GM19372 (cell line): ENCODE data around the gene FBXL2.
"Not testable (repeated sequence)": the region's sequence is repeated elsewhere in the genome, so short reads cannot be mapped to it uniquely, and the experiment has no call there.

Experiments
- ATAC-seq: cut with Tn5 transposase; IDR thresholded peaks from one replicate; pipeline ENCODE4 v1.9.1; 2021; ENCODE audit warnings: mild to moderate bottlenecking, low read depth, moderate library complexity; ENCODE audit not compliant: unreplicated experiment

FBXL2 gene

DNA sequence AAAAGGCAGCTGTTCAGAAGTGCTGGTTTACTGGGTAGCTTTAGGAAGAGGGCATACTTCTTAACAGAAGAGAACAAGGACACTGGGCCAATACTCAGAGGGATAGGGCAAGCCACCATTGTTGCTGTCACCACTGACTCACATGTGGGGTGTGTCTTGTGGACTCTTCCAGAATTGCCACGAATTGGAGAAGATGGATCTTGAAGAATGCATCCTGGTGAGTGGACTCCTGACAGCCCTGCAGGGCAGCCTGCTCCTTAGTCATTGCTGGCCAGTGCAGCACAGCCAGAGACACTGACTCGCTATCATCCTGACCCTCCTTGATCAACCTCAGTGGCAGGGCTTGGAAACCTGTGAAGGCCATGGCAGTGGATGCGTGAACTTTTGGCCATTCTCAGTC lies 100.7 kb downstream of the FBXL2 start:
- no peak for ATAC-seq

DNA sequence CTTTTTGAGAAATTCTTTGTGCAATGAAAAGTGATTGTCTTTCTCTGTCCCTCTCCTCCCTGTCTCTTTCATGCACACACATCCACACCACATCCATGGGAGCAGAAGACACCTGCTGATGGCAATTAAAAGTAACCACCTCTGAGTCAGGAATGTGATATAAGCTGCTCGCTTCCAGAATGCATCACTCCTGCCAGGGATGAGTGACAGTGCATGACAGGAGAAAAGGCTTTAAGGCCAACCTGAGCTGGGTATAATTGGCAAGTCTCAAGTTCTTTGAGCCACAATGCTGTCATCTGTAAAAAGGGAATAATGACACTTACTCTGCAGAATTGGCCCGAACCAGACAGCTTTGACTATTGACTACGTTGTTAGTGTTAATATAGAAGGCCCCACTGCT lies 103.4 kb downstream of the FBXL2 start:
- ATAC-seq, result no peak

DNA sequence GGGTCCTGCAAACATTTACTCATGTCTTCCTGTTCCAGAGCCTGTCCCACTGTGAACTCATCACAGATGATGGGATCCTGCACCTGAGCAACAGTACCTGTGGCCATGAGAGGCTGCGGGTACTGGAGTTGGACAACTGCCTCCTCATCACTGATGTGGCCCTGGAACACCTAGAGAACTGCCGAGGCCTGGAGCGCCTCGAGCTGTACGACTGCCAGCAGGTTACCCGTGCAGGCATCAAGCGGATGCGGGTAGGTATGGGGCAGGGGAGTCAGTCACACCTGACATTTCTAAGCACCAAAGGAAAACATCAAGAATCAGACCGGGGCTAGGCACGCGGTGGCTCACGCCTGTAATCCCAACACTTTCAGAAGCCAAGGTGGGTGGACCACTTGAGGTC lies 106.7 kb downstream of the FBXL2 start:
- ATAC-seq, result no peak

- no peak for ATAC-seq
These were observed 108.2 kb downstream of the FBXL2 start for GRCh38 chr3:33385423-33385822.

DNA sequence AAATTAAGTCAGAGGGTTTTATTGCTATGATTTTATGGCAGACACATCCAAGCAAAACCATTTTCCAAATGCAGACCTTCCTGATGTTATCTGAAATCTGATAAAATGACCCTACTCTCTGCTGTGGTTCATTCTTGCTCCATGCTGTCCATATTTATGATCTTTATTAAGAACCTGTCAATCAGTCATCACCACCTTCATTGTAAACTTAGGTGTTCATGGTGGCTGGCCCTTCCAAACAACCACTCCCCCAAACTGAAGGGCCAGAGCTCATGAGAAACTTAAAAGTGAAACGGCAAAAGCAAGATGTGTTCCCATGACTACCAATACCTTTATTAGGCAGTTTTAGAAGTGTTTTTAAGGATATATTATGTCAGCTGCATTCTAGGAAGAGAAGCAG lies 109.4 kb downstream of the FBXL2 start:
- ATAC-seq, result no peak

DNA sequence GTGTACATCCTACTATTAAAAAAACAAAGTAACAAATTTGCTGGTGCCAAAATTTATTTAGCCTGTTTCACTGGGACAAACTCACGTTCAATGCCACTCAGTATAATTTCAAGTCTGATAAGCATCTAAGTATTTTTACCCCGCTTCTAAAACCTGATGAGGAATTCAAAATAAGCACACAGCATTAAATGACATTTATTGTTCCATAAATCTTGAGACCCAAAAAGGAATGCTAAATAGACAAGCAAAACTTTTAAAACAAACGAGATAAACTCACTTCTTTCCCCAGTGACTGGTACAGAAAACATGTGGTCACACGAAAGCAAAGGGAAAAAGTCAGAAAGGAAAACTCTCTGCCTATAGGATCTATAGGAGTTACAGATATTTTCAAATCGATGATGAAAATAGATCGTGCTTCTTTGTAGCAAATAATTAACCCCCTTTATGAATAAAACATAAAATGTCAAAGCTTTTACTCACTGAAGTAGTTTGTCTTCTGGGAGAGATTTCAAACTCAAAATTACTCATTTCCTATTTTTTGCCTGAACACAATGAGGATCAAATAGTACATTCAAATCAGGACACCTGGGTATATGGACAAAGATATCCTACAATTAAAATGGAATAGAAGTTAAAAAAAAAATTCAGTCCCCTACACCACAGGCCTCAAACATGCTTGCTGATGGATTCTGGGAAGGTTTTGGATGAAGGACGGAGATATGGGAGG lies 111.3 kb downstream of the FBXL2 start:
- ATAC-seq, result no peak

GRCh38 chr3:33389908-33390307 lies 112.7 kb downstream of the FBXL2 start:
- no peak for ATAC-seq

GRCh38 chr3:33391255-33391995 lies 114.2 kb downstream of the FBXL2 start:
- no peak for ATAC-seq

DNA sequence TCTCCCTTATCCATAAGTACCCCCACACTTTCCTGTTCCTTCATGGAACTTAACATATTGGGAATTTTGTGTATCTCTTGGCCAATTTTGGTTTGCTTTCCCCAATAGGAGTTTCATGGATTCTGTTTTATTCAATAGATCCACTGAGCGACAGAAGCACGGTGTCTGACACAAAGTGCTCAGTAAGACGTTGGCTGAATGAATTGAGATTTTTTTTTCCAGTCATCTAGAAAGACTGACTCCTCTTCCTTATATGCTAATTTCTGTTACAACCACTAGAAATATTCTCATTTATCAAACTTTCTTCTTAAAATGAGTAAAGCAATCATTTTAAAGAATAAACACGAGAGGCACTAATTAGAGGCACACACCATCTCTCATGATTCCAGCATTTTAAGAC lies 114.9 kb downstream of the FBXL2 start:
- ATAC-seq, result no peak

GRCh38 chr3:33392703-33393125 lies 115.5 kb downstream of the FBXL2 start:
- ATAC-seq, result no peak

DNA sequence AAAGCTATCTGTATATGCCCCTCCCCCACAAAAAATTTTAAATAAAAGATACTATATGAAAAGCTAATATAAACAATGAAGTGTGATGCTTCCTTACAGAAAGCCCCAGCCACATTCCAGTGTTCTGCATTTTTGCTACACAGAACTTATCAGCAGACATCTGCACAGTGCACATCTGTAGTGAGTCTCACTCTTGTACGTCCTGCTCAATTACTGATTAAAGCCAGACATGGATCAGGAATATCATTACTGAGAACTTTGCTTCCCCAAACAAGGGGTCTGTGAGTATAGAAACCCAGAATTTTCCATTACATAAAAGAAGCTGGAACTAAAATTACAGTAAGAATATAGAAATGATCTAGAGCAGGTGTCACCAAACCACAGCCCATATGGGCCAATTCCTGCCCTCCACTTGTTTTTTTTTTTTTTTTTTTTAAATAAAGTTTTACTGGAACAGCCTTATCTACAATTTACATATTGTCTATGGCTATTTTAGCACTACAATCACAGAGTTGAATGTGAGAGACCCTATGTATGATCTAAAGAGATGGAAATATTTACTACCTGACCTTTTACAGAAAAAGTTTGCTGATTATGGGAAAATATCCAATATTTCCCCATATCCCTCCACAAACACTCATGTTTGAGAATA lies 117.3 kb downstream of the FBXL2 start:
- ATAC-seq, result no peak

- no peak for ATAC-seq
These were observed 118.7 kb downstream of the FBXL2 start for GRCh38 chr3:33395900-33396299.

DNA sequence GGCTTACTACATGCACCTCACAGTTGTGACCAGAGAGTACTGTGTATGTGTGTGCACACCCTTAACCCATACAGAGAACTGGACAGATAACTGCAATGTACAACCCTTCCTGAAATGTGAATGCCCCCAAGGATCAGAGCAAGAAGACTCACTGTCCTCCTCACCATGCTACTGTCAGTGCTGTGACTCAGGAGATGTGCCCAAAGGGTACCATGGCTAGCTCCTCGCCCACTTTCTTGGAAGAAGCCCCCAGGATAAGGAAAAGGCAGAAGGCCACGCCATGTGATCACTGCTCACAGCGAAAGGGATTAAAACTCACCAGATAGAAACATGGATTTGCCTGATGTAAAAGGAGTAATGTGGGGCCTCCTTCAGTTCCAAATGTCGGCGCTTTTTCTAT lies 121.2 kb downstream of the FBXL2 start:
- no peak for ATAC-seq

DNA sequence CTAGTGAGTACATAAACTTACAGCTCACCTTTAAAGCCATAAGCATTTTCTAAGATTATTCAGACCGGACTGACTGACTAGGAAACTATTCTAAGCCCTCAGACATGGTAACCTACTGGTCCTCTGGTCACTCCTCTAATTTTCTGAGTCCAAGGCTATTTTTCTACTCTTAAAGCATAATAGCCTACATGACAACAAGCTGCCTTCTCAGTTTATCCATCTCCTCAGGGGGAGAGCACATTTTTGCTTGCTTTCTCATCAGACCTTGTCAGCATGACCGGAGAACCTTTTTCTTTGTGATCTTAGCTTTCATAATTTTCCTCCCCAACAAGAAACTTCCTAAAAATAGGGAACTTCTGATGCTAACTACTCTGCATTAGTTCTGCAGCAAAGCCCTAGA lies 124.5 kb downstream of the FBXL2 start:
- no peak for ATAC-seq

GRCh38 chr3:33402936-33403335 lies 125.7 kb downstream of the FBXL2 start:
- ATAC-seq, result no peak

GRCh38 chr3:33403756-33404155 lies 126.5 kb downstream of the FBXL2 start:
- no peak for ATAC-seq

- ATAC-seq, result not testable (repeated sequence)
These were observed 133.6 kb downstream of the FBXL2 start for GRCh38 chr3:33410816-33411215.

- ATAC-seq, result no peak
These were observed 139.9 kb downstream of the FBXL2 start for GRCh38 chr3:33417066-33417673.

DNA sequence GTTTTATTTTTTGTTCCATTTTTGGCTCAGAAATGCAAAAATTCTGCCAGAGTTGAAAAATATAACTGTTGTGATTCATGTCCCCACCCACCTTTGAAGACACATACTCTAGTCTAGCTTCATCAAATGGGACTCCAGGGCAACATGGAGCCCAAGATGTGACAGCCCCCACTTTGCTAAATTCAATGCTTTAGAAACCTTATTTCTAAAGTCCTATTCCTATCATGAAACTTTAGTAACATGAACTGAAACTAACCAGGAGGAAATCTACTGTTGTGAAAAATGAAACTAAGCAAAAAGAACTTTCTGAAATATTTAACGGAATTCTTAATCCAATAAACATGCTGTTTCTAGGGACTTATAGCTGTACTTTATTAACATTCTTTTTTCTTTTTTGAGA lies 142.7 kb downstream of the FBXL2 start:
- no peak for ATAC-seq

- ATAC-seq, result no peak
These were observed 143.7 kb downstream of the FBXL2 start for GRCh38 chr3:33420966-33421365.
